Measurements from ENCODE around the gene MGME1. TPM values are rescaled to one million over a fixed set of nuclear protein-coding genes. Genes with fewer than 3 reads are reported as not detected.
A peak's percentile ranks its signal among the peaks of the same experiment; 100 is the strongest.

Gene MGME1
- total RNA-seq, 4 donors from 2014 or later: 21.9 to 36.3 (median 33.5) TPM

DNA sequence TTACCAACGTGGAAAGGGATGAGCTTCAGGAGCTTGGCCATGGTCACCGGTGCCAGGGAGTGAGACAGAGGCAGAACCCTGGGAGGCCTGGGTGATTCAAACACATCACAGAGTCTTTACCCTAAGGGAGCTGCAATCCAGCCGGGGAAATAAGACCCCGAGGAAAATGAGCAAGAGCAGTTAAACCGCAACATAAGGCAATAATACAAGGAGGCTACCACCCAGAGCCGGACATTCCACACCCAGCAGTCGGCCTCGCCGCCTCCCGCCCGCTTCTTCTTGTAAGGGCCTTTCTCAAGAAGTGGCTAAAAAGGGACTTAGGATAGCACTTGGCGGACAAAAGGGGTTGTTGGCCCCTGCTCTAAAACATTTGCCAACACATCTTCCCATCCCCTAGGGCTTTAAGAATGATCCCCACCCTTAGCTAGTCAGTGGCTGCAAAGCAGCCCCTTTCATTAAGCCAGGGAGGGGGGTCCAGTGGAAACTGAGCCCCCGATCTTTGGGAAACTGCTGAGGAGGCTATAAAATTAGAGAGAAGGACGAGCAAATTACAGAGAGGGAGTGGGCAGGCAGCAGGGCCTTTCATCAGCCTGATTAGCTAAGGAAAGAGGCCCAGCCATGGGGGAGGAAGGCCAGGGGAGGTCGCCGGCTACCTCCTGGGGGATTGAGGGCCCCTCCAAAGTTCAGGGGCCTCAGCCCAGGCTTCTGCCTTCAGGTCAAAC, 34.5 kb upstream of the MGME1 start:
- no peak for DNase-seq (ENCODE audit: low spot score in 2 of 2)
- no peak overlapping the region for H3K4me3 ChIP-seq (ENCODE audit: low read depth, poor library complexity, severe bottlenecking)
- intact Hi-C loops (cut with DNase I; ENCODE audit: low total_unique reads): no loop called here
- TF ChIP-seq, protein P1, sequence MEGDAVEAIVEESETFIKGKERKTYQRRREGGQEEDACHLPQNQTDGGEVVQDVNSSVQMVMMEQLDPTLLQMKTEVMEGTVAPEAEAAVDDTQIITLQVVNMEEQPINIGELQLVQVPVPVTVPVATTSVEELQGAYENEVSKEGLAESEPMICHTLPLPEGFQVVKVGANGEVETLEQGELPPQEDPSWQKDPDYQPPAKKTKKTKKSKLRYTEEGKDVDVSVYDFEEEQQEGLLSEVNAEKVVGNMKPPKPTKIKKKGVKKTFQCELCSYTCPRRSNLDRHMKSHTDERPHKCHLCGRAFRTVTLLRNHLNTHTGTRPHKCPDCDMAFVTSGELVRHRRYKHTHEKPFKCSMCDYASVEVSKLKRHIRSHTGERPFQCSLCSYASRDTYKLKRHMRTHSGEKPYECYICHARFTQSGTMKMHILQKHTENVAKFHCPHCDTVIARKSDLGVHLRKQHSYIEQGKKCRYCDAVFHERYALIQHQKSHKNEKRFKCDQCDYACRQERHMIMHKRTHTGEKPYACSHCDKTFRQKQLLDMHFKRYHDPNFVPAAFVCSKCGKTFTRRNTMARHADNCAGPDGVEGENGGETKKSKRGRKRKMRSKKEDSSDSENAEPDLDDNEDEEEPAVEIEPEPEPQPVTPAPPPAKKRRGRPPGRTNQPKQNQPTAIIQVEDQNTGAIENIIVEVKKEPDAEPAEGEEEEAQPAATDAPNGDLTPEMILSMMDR (IDR thresholded peaks at IDR 0.05): no peak
- TF ChIP-seq POLR2A (IDR thresholded peaks at IDR 0.05): no peak
- 73 to 85% methylated on average over 16 of the region's 16 CpGs for WGBS, 2 donors

DNA sequence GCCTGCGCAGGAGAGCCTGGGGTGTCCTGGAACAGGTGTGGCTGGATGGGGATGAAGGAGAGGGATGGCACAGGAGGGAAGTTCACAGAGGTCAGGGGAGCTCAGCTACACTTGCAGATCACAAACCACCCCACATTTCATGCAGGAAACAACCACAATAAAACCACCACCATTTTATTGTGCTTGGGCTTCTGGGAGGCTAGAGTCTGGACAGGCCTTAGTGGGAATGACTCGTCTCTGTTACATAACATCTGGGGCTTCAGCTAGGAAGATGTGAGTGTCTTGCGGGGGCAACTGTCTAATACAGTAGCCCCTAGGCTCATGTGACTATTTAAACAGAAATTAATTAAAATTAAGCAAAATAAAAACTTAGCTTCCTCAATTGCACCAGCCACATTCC, 33.6 kb upstream of the MGME1 start:
- no peak for DNase-seq (ENCODE audit: low spot score in 2 of 2)
- no peak for TF ChIP-seq POLR2A (IDR thresholded peaks at IDR 0.05)
- TF ChIP-seq, protein P1 (IDR thresholded peaks at IDR 0.05): no peak
- H3K4me3 ChIP-seq (ENCODE audit: low read depth, poor library complexity, severe bottlenecking): no peak overlapping the region
- WGBS, 2 donors: 96 to 97% methylated on average over 3 of the region's 3 CpGs
- intact Hi-C loops (cut with DNase I; ENCODE audit: low total_unique reads): no loop called here

DNA sequence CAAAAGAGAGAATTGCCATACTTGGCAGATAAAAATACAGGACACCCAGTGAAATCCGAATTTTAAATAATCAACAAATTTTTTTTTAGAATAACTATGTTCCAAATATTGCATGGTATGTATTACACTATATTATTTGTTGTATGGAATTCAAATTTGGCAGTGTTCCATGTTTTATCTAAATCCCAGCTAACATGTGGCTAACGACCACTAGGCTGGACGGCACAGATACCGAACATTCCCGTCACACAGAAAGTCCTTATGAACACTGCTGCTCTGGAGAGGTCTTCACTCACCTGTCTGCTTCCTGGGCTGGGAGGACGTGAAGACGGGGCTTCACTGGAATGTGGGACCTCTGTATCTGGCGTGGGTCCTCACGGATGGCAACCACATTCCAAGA, 33.1 kb upstream of the MGME1 start:
- no peak overlapping the region for H3K4me3 ChIP-seq (ENCODE audit: low read depth, poor library complexity, severe bottlenecking)
- WGBS, 2 donors: 84 to 92% methylated on average over 9 of the region's 9 CpGs
- no peak for DNase-seq (ENCODE audit: low spot score in 2 of 2)
- TF ChIP-seq, protein P1 (IDR thresholded peaks at IDR 0.05): no peak
- no peak for TF ChIP-seq POLR2A (IDR thresholded peaks at IDR 0.05)
- intact Hi-C loops (cut with DNase I; ENCODE audit: low total_unique reads): no loop called here

DNA sequence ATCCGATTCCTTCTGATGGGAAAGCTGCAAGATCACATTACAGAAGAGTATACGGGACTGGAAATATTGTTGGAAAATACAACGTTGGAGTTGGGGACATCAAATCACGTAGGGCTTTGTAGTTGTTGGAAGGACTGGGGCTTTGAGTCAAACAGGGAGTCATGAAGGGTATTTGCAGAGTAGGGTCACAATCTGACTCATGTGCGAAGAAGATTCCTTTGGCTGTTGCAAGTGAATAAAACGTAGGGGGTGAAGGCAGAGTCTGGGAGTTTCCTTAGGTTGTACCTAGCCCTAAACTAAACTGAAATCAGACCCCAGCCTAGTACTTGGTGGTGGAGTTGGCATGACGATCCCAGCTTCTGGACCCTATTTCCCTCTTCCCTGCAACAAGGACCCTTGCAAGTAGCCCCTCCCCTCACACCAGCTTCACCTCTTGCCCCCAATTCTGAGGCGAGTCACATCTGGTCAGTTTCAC, 32.5 kb upstream of the MGME1 start:
- 53 to 69% methylated on average over 8 of the region's 8 CpGs for WGBS, 2 donors
- intact Hi-C loops (cut with DNase I; ENCODE audit: low total_unique reads): no loop called here
- TF ChIP-seq POLR2A (IDR thresholded peaks at IDR 0.05): no peak
- TF ChIP-seq, protein P1 (IDR thresholded peaks at IDR 0.05): no peak
- no peak overlapping the region for H3K4me3 ChIP-seq (ENCODE audit: low read depth, poor library complexity, severe bottlenecking)
- no peak for DNase-seq (ENCODE audit: low spot score in 2 of 2)

DNA sequence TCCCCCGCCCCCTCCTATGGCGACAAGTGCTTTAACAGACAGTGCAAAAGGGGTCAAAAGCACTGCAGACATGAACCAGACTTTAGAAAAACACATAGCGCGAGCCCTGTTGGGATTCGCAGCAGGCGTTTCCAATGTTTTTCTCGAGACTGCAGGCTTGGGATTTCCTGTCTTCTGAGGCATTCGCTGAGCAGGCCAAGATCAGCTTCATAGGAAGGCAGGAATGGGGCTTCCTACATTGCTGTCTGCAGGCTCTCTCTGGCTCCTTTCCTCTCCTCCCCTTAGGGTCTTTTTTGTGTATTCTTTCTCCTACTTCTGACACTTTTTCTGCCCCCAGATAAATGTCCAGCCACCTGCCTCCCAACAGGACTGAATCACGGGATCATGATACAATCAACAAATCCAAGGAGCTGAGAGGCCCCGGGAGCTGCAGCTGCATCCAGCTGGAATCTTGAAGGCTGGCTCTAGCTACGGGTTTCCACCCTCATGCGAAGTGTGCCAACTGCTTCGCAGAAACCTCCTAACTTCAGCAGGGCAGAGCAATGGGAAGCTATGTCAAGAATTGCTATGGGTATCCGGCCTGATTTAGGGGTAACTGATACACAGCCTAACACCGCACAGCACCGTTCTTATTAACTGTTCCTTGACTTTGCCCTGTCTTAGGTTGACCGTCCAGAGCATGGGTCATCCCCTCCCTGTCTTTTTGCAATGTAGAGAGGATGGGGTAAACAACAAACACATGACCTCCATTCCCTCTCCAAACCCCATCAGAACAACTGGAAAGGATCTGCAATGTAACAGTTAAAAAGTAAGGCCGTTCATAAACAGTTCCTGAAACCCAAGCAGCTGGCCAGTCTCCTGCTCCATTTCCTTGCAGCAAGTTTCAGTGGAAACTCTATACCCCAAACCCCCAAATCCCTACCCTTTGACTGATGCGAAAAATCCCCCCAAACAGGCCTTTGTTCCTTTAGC, 31.8 kb upstream of the MGME1 start:
- 23 to 33% methylated on average over 19 of the region's 19 CpGs for WGBS, 2 donors
- H3K4me3 ChIP-seq (ENCODE audit: low read depth, poor library complexity, severe bottlenecking): no peak overlapping the region
- intact Hi-C loops (cut with DNase I; ENCODE audit: low total_unique reads): no loop called here

More for the DNA sequence above, 31.8 kb upstream of the MGME1 start:
- peak in 1 of 2 donors; percentile 42 for DNase-seq (ENCODE audit: low spot score in 2 of 2)
- TF ChIP-seq POLR2A (IDR thresholded peaks at IDR 0.05): no peak
- TF ChIP-seq, protein P1 (IDR thresholded peaks at IDR 0.05): no peak
